Measurements from ENCODE around the gene TULP4. TPM values are rescaled to one million over a fixed set of nuclear protein-coding genes. Genes with fewer than 3 reads are reported as not detected.

Gene TULP4
- total RNA-seq, 4 donors from 2014 or later: 129 to 170 (median 156) TPM

DNA sequence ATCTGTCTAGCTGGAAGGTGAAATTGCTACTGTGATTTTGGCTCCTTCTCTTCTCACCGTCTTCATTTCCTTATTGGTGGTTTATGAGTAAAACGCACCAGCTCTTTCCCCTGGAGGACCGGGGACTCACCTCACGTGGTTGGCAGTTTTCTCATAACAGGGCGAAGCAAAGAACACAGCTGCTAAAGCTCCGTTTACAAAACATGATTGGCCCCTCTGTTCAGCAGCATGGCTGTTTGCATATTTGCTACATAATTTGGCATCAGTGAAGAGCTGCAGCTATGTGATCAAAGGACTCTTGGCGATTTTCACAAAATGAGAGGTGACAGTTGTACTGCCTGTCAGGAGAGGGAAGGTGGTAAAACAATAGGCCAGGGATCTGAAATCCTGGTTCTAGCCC, 227.1 kb downstream of the TULP4 start:
- no peak for DNase-seq (ENCODE audit: extremely low spot score)
- WGBS: 69% methylated on average over 7 of the region's 7 CpGs
- intact Hi-C loops (cut with DNase I): no loop called here
- Histone ChIP-seq H3K4me1 (peaks cover 10 to 18% (median 17%) of the 10 kb centered on the region in 4 donors), H3K36me3 (no peaks in the 10 kb centered on the region), H3K9me3 (no peaks in the 10 kb centered on the region), H3K27ac (replicated peaks in 1 of 4) (no peak overlapping the region), H3K27me3 (peaks cover 0 to 65% (median 20%) of the 10 kb centered on the region in 4 donors), H3K4me3 (no peak overlapping the region)
- no peak for TF ChIP-seq POLR2A (IDR thresholded peaks at IDR 0.05; ENCODE audit: low read depth)
- TF ChIP-seq POLR2AphosphoS5 (IDR thresholded peaks at IDR 0.05): no peak
- no peak for TF ChIP-seq EP300 (IDR thresholded peaks at IDR 0.05)
- TF ChIP-seq, protein P1, sequence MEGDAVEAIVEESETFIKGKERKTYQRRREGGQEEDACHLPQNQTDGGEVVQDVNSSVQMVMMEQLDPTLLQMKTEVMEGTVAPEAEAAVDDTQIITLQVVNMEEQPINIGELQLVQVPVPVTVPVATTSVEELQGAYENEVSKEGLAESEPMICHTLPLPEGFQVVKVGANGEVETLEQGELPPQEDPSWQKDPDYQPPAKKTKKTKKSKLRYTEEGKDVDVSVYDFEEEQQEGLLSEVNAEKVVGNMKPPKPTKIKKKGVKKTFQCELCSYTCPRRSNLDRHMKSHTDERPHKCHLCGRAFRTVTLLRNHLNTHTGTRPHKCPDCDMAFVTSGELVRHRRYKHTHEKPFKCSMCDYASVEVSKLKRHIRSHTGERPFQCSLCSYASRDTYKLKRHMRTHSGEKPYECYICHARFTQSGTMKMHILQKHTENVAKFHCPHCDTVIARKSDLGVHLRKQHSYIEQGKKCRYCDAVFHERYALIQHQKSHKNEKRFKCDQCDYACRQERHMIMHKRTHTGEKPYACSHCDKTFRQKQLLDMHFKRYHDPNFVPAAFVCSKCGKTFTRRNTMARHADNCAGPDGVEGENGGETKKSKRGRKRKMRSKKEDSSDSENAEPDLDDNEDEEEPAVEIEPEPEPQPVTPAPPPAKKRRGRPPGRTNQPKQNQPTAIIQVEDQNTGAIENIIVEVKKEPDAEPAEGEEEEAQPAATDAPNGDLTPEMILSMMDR (IDR thresholded peaks at IDR 0.05): no peak

DNA sequence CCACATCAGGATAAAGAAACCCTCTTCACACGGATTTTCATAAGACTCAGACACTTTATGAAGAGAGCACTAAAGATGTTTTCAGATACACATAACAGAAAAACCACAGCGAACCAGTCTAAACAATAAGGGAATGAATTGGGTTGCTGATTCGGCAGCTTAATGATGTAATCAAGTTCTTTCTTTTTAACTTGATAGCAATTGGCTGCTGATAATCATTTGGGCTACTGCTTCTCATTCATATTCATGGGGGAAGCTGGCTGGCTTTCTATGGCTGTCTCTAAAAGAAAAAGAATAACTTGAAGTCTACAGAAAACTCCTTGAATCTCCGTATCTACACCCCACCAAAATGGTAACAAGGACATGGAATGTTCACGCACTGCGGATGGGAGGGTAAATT, 227.6 kb downstream of the TULP4 start:
- no peak for TF ChIP-seq EP300 (IDR thresholded peaks at IDR 0.05)
- TF ChIP-seq, protein P1 (IDR thresholded peaks at IDR 0.05): no peak
- TF ChIP-seq POLR2A (IDR thresholded peaks at IDR 0.05; ENCODE audit: low read depth): no peak
- TF ChIP-seq POLR2AphosphoS5 (IDR thresholded peaks at IDR 0.05): no peak
- Histone ChIP-seq H3K36me3 (no peaks in the 10 kb centered on the region), H3K27ac (replicated peaks in 1 of 4) (no peak overlapping the region), H3K27me3 (peaks cover 0 to 61% (median 20%) of the 10 kb centered on the region in 4 donors), H3K4me3 (no peak overlapping the region), H3K4me1 (peaks cover 10 to 18% (median 17%) of the 10 kb centered on the region in 4 donors), H3K9me3 (no peaks in the 10 kb centered on the region)
- intact Hi-C loops (cut with DNase I): no loop called here
- DNase-seq (ENCODE audit: extremely low spot score): no peak
- 86% methylated on average over 6 of the region's 6 CpGs for WGBS

DNA sequence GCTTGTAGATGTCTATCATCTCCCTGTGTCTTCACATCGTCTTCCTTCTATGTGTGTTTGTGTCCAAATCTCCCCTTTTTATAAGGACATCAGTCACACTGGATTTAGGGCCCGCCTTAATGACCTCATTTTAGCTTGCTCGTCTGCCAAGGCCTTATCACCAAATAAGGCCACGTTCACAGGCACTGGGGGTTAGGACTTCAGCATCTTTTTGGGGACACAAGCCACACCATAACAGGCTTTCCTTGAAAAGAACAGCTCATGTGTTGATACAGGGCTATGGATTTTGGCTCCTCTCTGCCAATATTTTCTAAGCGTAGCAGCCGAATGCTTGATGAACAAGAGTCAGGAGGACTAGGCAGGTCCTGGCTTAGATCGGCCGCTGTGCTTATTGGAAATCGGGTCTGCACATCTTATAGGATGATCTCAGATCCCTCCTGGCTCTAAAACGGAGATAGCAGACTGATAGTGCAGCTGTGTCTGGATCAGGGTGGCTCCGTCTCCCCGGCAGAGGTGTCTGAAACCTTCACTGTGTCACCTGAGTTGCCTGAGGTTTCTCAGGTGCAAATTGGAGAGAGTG, 231.4 kb downstream of the TULP4 start:
- intact Hi-C loops (cut with DNase I): no loop called here
- TF ChIP-seq POLR2A (IDR thresholded peaks at IDR 0.05; ENCODE audit: low read depth): no peak
- TF ChIP-seq, protein P1 (IDR thresholded peaks at IDR 0.05): no peak
- no peak for TF ChIP-seq EP300 (IDR thresholded peaks at IDR 0.05)
- TF ChIP-seq POLR2AphosphoS5 (IDR thresholded peaks at IDR 0.05): no peak
- 62% methylated on average over 12 of the region's 12 CpGs for WGBS
- Histone ChIP-seq H3K9me3 (no peaks in the 10 kb centered on the region), H3K27me3 (peaks cover 0 to 30% (median 0%) of the 10 kb centered on the region in 4 donors), H3K4me3 (no peak overlapping the region), H3K4me1 (no peaks in the 10 kb centered on the region), H3K27ac (replicated peaks in 1 of 4) (no peak overlapping the region), H3K36me3 (no peaks in the 10 kb centered on the region)
- DNase-seq (ENCODE audit: extremely low spot score): no peak

DNA sequence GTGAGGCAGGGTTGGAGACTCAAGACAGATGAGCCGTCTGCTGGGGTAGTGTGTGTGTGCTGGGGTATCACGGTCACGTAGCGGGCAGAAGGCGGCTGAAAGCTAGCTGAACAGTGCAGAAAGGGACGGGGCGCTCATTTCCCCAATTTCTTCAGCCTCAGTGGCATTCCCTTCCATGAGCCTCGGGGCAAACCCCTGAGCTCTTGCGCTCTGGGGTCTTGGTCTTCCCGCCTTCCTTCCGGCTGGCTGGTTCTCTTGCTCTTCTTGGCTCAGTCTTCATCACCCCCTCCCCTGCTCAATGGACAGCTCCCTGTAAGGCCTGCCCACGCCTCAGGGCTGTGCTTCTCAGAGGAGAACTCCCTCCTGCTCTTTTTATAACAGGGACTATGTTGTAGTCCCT, 232.2 kb downstream of the TULP4 start:
- H3K27ac ChIP-seq (replicated peaks in 1 of 4): no peak overlapping the region
- intact Hi-C loops (cut with DNase I): no loop called here
- 90% methylated on average over 12 of the region's 12 CpGs for WGBS
- no peaks in the 10 kb centered on the region for H3K9me3 ChIP-seq
- DNase-seq (ENCODE audit: extremely low spot score): no peak
- TF ChIP-seq, protein P1 (IDR thresholded peaks at IDR 0.05): no peak
- no peak for TF ChIP-seq POLR2A (IDR thresholded peaks at IDR 0.05; ENCODE audit: low read depth)
- no peak for TF ChIP-seq EP300 (IDR thresholded peaks at IDR 0.05)
- TF ChIP-seq POLR2AphosphoS5 (IDR thresholded peaks at IDR 0.05): no peak
- H3K4me3 ChIP-seq: no peak overlapping the region
- peaks cover 0 to 22% (median 0%) of the 10 kb centered on the region in 4 donors for H3K27me3 ChIP-seq
- no peaks in the 10 kb centered on the region for H3K4me1 ChIP-seq
- H3K36me3 ChIP-seq: no peaks in the 10 kb centered on the region
